ENCODE data around the gene FNBP1L.

- TF ChIP-seq POLR2A (IDR thresholded peaks at IDR 0.05): no peak
- TF ChIP-seq, protein P1, sequence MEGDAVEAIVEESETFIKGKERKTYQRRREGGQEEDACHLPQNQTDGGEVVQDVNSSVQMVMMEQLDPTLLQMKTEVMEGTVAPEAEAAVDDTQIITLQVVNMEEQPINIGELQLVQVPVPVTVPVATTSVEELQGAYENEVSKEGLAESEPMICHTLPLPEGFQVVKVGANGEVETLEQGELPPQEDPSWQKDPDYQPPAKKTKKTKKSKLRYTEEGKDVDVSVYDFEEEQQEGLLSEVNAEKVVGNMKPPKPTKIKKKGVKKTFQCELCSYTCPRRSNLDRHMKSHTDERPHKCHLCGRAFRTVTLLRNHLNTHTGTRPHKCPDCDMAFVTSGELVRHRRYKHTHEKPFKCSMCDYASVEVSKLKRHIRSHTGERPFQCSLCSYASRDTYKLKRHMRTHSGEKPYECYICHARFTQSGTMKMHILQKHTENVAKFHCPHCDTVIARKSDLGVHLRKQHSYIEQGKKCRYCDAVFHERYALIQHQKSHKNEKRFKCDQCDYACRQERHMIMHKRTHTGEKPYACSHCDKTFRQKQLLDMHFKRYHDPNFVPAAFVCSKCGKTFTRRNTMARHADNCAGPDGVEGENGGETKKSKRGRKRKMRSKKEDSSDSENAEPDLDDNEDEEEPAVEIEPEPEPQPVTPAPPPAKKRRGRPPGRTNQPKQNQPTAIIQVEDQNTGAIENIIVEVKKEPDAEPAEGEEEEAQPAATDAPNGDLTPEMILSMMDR (IDR thresholded peaks at IDR 0.05): no peak
Measured at GRCh38 chr1:93408203-93408602, 39.7 kb upstream of the FNBP1L start.

All from testis (tissue), 2 donors.